LNCaP clone FGC (cell line): ENCODE results near the gene BCL2.

Experiments used
- DNase-seq: peaks from one replicate; pipeline ENCODE4 v3.0.0-alpha.2; 2011; ENCODE audit warnings: low read depth
- H3K4me3 ChIP-seq: 2 replicates; pipeline ENCODE4 v1.5.1; 2011; ENCODE audit warnings: mild to moderate bottlenecking, low read depth, low read length, control low read depth
- CTCF ChIP-seq: IDR thresholded peaks from 2 replicates; pipeline ENCODE4 v1.5.1; 2012; ENCODE audit warnings: mild to moderate bottlenecking; ENCODE audit not compliant: control insufficient read depth, insufficient read depth; ENCODE audit errors: extremely low read depth

The BCL2 gene

GRCh38 chr18:63216516-63217311 is 102.9 kb downstream of the BCL2 start:
- no peak for DNase-seq
- H3K4me3 ChIP-seq = no peak overlapping the region

GRCh38 chr18:63213936-63214671 is 105.5 kb downstream of the BCL2 start:
- DNase-seq = no peak
- no peak for TF ChIP-seq CTCF
- no peak overlapping the region for H3K4me3 ChIP-seq

More at GRCh38 chr18:63216516-63217311, 102.9 kb downstream of the BCL2 start:
- TF ChIP-seq CTCF = no peak

- no peak overlapping the region for H3K4me3 ChIP-seq
- DNase-seq = no peak
- TF ChIP-seq CTCF = no peak
Observed at GRCh38 chr18:63213331-63213900, 106.2 kb downstream of the BCL2 start.

GRCh38 chr18:63210521-63210920 is 109.0 kb downstream of the BCL2 start:
- TF ChIP-seq CTCF = no peak
- H3K4me3 ChIP-seq = no peak overlapping the region
- DNase-seq = no peak

GRCh38 chr18:63208676-63209075 is 110.9 kb downstream of the BCL2 start:
- no peak for TF ChIP-seq CTCF
- no peak overlapping the region for H3K4me3 ChIP-seq
- no peak for DNase-seq

GRCh38 chr18:63207835-63208234 is 111.7 kb downstream of the BCL2 start:
- DNase-seq = no peak
- no peak overlapping the region for H3K4me3 ChIP-seq
- TF ChIP-seq CTCF = no peak
